Esophagus muscularis mucosa (tissue), 4 donors: Measurements from ENCODE around the gene C9orf57. TPM values are rescaled to one million over a fixed set of nuclear protein-coding genes. Genes with fewer than 3 reads are reported as not detected.
"Not testable (repeated sequence)": the region's sequence is repeated elsewhere in the genome, so short reads cannot be mapped to it uniquely, and the experiment has no call there.

Experiments used
- DNase-seq: peaks from one replicate; pipeline ENCODE4 v3.0.0-alpha.2; 2017; ENCODE audit errors: extremely low spot score
- H3K27ac ChIP-seq, 4 donors: fragments of 200-600 bp; sonication (generic); replicated peaks in 1 of 4; 1 replicate in 3 of 4; 2 replicates in 1 of 4; pipeline ENCODE4 v1.5.1; 2016 to 2019; ENCODE audit warnings: mild to moderate bottlenecking in 1 of 4
- H3K27me3 ChIP-seq, 4 donors: fragments of 200-600 bp; sonication (generic); one replicate each; pipeline versions ENCODE4 v1.5.1 to v1.6.0; 2016 to 2019
- H3K36me3 ChIP-seq, 4 donors: fragments of 200-600 bp; sonication (generic); one replicate each; pipeline ENCODE4 v1.5.1; 2016 to 2019
- H3K4me1 ChIP-seq, 4 donors: fragments of 200-600 bp; sonication (generic); one replicate each; pipeline ENCODE4 v1.5.1; 2016 to 2019
- H3K4me3 ChIP-seq, 4 donors: fragments of 200-600 bp; sonication (generic); 1 replicate in 2 of 4; 2 replicates in 2 of 4; pipeline ENCODE4 v1.5.1; 2016 to 2019; ENCODE audit warnings: mild to moderate bottlenecking in 4 of 4, moderate library complexity in 1 of 4
- H3K9me3 ChIP-seq, 4 donors: fragments of 200-600 bp; sonication (generic); 1 replicate in 3 of 4; 2 replicates in 1 of 4; pipeline ENCODE4 v1.5.1; 2016 to 2019
- EP300 ChIP-seq: sonication (generic); formaldehyde crosslinking; IDR thresholded peaks from one replicate; pipeline ENCODE4 v1.6.1; 2017; ENCODE audit warnings: antibody characterized with exemption
- POLR2A ChIP-seq: fragments of 450-650 bp; IDR thresholded peaks from one replicate; pipeline ENCODE4 v1.6.1; 2017; ENCODE audit warnings: antibody characterized with exemption, moderate library complexity, mild to moderate bottlenecking, low read depth
- POLR2AphosphoS5 ChIP-seq, 2 donors: sonication (generic); formaldehyde crosslinking; IDR thresholded peaks; one replicate each; pipeline ENCODE4 v1.6.1; 2017; ENCODE audit warnings: antibody characterized with exemption in 2 of 2
- WGBS: methylation state at CpG from one replicate; pipeline ENCODE4 v1.1.5; 2018; 5-methylcytosine and 5-hydroxymethylcytosine counted together
- intact Hi-C: fragments of 100-400 bp; cut with DNase I; formaldehyde crosslinking; loops from one replicate; pipeline ENCODE4 v1.15.1; 2023
- total RNA-seq, 4 donors: library from RNA; depleted of rRNA; stranded (reverse); fragments of >200 nt; gene quantifications; one replicate each; pipeline versions ENCODE4 v1.1.0 to v1.2.1, GENCODE V29; 2016
- TF ChIP-seq, protein P1 (sequence below), 3 experiments: fragments of 200-600 bp in 2 of 3; fragments of 450-650 bp in 1 of 3; sonication (generic) in 2 of 3; IDR thresholded peaks; one replicate each; pipeline ENCODE4 v1.5.1; 2017 to 2019; ENCODE audit warnings: antibody characterized with exemption in 3 of 3, mild to moderate bottlenecking in 2 of 3, moderate library complexity in 1 of 3

C9orf57 gene
- total RNA-seq, 4 donors from 2014 or later: not detected

DNA sequence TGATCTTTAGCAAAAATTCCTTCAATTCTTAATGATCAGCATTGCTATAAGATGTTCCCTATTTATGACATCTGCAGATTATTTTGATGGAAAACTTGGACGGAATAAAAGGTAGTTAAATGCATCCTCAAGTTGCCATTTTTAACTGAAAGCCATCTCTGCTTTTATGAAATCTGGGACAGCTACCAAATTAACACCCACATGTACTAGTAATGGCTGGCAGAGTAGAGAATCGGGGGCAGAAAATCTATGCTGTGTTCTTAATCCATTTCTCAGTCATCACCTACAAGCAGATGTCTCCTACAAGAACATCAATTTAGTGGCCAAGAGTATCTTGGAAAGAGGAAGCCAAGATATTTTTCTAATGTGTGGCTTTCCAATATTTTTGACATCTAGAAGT, 22.1 kb upstream of the C9orf57 start:
- DNase-seq: no peak
- Histone ChIP-seq H3K4me3 (no peak overlapping the region), H3K36me3 (no peaks in the 10 kb centered on the region), H3K4me1 (no peaks in the 10 kb centered on the region), H3K27me3 (no peaks in the 10 kb centered on the region), H3K9me3 (no peaks in the 10 kb centered on the region), H3K27ac (no peak overlapping the region)
- intact Hi-C loops: no loop called here
- 66% methylated on average over 2 of the region's 2 CpGs for WGBS
- TF ChIP-seq EP300: no peak
- TF ChIP-seq, protein P1, sequence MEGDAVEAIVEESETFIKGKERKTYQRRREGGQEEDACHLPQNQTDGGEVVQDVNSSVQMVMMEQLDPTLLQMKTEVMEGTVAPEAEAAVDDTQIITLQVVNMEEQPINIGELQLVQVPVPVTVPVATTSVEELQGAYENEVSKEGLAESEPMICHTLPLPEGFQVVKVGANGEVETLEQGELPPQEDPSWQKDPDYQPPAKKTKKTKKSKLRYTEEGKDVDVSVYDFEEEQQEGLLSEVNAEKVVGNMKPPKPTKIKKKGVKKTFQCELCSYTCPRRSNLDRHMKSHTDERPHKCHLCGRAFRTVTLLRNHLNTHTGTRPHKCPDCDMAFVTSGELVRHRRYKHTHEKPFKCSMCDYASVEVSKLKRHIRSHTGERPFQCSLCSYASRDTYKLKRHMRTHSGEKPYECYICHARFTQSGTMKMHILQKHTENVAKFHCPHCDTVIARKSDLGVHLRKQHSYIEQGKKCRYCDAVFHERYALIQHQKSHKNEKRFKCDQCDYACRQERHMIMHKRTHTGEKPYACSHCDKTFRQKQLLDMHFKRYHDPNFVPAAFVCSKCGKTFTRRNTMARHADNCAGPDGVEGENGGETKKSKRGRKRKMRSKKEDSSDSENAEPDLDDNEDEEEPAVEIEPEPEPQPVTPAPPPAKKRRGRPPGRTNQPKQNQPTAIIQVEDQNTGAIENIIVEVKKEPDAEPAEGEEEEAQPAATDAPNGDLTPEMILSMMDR (IDR thresholded peaks at IDR 0.05): no peak
- TF ChIP-seq POLR2AphosphoS5 (IDR thresholded peaks at IDR 0.05): no peak
- TF ChIP-seq POLR2A: no peak

DNA sequence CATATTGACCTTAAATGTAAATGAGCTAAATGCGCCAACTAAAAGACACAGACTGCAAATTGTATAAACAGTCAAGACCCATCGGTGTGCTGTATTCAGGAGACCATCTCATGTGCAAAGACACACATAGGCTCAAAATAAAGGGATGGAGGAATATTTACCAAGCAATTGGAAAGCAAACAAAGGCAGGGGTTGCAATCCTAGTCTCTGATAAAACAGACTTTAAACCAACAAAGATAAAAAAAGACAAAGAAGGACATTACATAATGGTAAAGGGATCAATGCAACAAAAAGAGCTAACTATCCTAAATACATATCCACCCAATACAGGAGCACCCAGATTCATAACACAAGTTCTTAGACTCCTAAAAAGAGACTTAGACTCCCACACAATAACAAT, 14.3 kb upstream of the C9orf57 start:
- H3K4me3 ChIP-seq, intact Hi-C loops, DNase-seq, H3K4me1 ChIP-seq, H3K36me3 ChIP-seq, H3K27me3 ChIP-seq, H3K27ac ChIP-seq: not testable (repeated sequence)
- 87% methylated on average over 2 of the region's 2 CpGs for WGBS
- peaks cover 0 to 26% (median 3%) of the 10 kb centered on the region in 4 donors for H3K9me3 ChIP-seq

DNA sequence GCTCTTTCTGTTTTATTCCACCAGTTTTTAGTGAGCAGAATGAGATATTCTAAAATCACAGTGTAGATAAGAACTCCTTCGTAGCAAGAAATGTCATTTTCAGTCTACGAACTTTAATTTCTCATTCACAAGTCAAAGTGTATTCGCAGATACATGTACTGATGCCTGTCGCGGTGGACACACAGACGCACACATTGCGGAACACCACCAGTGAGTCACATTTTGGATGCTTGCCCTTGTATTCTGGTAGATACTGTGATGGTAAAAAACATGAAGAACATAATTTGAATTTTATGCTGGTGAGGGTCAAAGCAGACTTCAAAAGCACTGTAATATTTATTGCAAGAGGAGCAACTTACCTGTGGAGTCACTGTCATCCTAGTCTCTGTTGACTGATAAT, 4.7 kb upstream of the C9orf57 start:
- no peak overlapping the region for H3K27ac ChIP-seq
- peaks cover 0 to 5% (median 0%) of the 10 kb centered on the region in 4 donors for H3K9me3 ChIP-seq
- intact Hi-C loops: no loop called here
- TF ChIP-seq POLR2A (no peak), POLR2AphosphoS5 (IDR thresholded peaks at IDR 0.05) (no peak), EP300 (no peak)
- TF ChIP-seq, protein P1 (IDR thresholded peaks at IDR 0.05): no peak
- no peak for DNase-seq
- 73% methylated on average over 7 of the region's 7 CpGs for WGBS
- no peak overlapping the region for H3K4me3 ChIP-seq
- no peaks in the 10 kb centered on the region for H3K4me1 ChIP-seq
- no peaks in the 10 kb centered on the region for H3K27me3 ChIP-seq
- H3K36me3 ChIP-seq: no peaks in the 10 kb centered on the region

DNA sequence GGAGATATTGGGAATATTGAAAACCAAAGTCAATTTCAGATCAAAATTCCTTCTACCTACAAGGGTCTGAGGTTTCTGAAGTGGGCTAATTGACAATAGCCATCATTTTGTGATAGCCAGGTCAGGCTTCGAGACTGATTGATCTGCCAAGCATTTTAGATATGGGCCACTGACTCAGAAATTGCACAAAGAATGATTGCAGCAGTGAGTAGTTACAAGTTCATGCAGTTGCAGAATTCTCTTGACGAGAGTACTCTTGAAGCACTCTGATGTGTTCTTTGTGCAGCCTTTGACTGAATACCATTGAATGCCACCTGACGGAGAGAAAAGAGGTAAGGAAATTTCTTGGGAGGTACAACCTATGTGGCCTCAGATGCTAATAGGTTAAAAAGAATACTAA, 8.3 kb downstream of the C9orf57 start:
- no peaks in the 10 kb centered on the region for H3K36me3 ChIP-seq
- no peak overlapping the region for H3K27ac ChIP-seq
- 90% methylated on average over 3 of the region's 3 CpGs for WGBS
- TF ChIP-seq POLR2AphosphoS5 (IDR thresholded peaks at IDR 0.05): no peak
- no peaks in the 10 kb centered on the region for H3K4me1 ChIP-seq
- H3K4me3 ChIP-seq: no peak overlapping the region
- DNase-seq: peak; percentile 10
- no peaks in the 10 kb centered on the region for H3K27me3 ChIP-seq
- H3K9me3 ChIP-seq: no peaks in the 10 kb centered on the region
- intact Hi-C loops: no loop called here

DNA sequence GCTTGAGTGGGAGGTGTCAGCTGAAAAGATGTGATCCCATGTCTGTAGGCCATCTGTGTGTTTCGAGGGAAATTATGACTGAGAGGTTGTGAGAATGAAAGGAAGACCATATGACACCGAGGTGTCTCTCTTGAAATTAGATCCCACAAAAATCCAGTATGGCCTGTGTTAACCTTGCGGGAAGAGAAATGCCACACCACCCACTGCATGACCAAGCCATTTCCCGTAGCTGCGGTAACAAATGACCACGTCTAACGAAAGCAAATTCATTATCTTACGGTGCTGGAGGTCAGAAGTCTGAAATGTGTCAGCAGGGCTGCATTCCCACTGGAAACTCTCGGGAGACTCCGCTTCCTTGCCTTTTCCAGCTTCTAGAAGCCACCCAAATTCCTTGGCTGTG, 11.6 kb downstream of the C9orf57 start:
- H3K27me3 ChIP-seq: no peaks in the 10 kb centered on the region
- no peaks in the 10 kb centered on the region for H3K9me3 ChIP-seq
- H3K27ac ChIP-seq: no peak overlapping the region
- no peak for DNase-seq
- no peaks in the 10 kb centered on the region for H3K36me3 ChIP-seq
- intact Hi-C loops: no loop called here
- no peak overlapping the region for H3K4me3 ChIP-seq
- WGBS: 79% methylated on average over 10 of the region's 10 CpGs
- H3K4me1 ChIP-seq: no peaks in the 10 kb centered on the region
- TF ChIP-seq, protein P1 (IDR thresholded peaks at IDR 0.05): no peak
- TF ChIP-seq POLR2AphosphoS5 (IDR thresholded peaks at IDR 0.05): no peak
- no peak for TF ChIP-seq EP300
- TF ChIP-seq POLR2A: no peak

DNA sequence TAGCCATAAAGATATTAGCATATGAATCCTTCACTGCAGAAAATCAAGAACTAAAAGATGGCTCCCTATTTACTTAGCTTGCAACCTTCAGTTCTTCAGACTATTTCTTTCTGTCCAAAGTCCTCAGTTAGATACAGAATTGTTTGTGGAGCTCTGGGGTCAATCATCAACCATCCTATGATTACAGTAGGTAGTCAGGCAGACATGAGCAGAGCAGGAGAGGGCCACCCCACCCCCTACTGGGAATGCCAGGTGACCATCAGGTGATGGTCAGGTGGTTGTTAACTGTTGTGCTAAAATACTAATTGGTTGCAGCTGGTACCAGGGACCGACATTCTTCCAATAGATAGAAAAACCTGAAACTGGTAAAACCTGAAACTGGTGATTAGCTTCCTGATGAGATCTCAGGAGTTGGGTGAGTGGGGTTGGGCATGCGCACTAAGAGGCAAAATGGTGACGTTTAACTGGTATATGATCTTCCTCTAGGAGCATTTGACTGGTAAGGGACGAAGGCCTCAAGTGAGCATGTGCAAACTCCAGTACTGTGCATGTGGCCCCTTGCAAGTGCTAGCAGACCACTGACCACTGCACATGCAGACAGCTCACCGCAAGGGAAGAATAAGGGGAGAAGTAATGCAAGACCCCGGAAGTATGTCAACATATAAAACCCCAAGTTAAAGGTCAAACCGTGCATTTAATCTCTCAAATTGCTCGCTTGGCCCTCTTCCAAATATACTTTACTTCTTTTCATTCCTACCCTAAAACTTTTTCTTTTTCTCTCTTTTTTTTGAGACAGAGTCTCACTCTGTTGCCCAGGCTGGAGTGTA, 13.6 kb downstream of the C9orf57 start:
- H3K27me3 ChIP-seq: no peaks in the 10 kb centered on the region
- no peak overlapping the region for H3K4me3 ChIP-seq
- H3K36me3 ChIP-seq: no peaks in the 10 kb centered on the region
- TF ChIP-seq POLR2A (no peak), EP300 (no peak), POLR2AphosphoS5 (IDR thresholded peaks at IDR 0.05) (no peak)
- TF ChIP-seq, protein P1 (IDR thresholded peaks at IDR 0.05): no peak
- H3K4me1 ChIP-seq: peaks cover 0 to 2% (median under 1%) of the 10 kb centered on the region in 4 donors
- intact Hi-C loops: no loop called here
- WGBS: 83% methylated on average over 8 of the region's 8 CpGs
- no peaks in the 10 kb centered on the region for H3K9me3 ChIP-seq
- no peak overlapping the region for H3K27ac ChIP-seq
- DNase-seq: no peak
